GM19438 (cell line): Measurements from ENCODE around the gene DCAKD.

ENCODE experiments used
- ATAC-seq: cut with Tn5 transposase; IDR thresholded peaks from one replicate; pipeline ENCODE4 v1.9.1; 2021; ENCODE audit warnings: low read depth; ENCODE audit not compliant: unreplicated experiment

The DCAKD gene

DNA sequence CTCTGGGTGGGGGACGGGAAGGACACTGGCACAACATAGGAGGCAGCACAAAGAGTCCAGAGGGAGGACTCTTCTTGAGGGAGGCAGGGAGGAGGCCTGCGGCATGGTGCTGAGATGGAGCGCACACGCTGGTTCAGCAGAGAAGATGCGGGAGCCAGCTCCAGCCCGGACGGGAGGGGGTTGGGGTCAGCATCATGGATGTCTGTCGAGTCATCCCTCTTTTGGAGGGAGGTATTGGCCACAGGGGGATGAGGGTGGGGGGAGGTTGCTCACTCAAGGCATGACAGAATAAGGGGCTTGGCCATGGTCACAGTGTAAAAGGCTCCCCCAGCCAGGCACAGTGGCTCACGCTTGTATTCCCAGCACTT is 19.3 kb downstream of the DCAKD start:
- no peak for ATAC-seq

DNA sequence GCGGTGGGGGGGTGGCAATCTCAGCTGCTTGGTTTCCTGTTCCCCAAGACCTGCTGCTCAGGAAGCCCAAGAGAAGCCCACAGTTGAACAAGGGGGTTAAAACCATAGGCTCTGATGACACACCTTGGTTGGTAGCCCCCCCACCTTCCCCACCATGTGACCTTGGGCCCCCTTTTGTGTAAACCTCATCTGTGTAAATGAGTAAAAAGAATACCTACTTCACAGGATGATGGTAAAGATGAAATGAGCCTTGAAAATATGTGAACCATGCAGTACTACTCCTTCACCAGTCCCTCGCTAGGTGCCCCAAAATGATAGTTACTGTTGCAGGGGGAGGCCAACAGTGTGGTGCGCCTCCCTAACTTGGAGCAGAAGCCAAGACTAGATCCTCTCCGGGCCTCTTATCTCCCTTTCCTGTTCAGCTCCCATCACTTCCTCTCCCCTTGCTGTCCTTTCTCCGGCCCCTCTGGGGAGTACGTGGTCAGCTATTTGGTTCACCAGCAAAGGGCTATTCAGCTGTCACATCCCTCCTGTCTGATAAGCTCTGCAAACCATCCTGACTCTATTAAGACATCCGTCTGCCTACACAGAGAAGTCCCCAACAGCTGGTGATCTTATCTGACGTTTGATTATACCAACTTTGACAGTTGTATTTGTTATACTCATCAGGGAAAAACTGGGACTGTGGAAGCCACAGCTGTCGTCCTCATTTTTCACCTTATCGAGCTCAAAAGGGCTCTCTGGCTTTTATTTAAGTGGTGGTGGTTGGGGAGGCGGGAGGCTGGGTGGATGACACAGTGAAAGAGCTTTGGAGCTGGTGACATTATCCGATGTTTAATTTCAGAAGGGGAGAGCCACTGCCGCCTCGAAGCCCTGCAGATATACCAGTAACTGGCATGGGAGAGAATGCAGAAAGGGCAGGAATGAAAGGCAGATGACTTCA is 19.9 kb downstream of the DCAKD start:
- ATAC-seq = no peak

DNA sequence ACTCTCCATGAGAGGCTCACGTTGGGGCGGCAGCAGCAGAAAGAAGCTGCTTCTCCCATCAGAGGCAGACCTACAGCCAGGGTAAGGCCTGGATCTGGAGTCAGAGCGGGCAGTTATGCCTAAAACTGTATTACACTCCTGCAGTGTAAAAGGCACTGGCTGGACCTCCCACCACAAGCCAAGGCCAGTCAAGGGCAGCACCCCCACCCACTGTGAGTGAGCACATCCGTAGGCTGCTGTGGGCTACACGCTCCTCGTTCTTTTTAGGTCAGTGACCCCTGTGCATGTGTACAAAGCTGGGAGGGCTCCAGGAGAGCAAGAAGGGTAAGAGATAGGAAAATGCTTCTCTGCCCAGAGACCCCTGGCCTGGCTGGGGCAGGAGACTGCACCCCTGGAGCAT is 20.7 kb downstream of the DCAKD start:
- no peak for ATAC-seq

DNA sequence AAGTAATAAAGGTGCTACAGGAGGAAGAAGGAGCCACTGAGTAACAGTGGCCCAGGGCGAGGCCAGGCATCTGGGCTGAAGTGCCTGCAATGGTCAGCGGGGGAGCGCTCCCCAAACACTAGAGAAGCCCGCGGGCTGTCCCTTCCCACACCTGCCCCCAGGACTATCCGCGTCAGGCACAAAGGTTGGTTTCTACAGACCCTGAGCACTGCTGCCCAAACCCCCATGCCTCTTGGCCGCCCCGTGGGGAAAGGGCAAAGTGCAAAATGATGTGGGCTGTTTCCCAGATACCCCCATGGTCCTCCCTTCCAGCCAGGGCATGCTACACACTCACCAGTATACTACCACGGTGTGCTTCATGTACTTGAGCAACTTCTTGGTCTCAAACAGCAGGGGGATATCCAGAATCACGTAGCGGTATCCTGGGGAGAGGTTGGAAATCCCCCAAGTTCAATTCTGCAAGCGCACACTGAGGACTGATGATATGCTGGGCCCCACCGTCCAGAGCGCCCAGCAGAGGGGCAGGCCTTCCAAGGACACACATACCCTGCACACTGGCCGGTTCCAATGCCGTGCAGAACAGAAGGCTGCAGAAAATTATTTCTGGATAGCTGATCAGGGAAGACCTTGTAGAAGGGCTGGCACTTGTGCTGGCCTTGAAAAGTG is 21.5 kb downstream of the DCAKD start:
- no peak for ATAC-seq

DNA sequence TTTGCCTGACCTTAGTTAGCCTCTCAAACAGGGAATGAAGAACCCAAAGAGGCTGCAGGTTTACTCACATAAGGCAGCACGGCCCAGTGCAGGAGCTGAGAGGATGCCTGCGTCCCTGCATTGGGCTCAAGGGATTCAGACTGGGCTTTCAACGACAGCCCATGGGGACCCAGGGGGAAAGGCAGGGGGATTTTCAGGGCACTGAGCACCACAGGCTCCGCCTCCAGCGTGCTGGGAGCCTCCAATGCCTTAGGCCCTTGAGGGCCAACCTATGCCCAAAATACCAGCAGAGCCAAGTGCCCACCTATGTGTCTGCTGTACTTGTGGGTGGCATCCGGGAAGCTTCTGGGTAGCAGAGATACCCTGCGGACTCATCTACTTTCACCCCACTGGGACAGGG is 22.3 kb downstream of the DCAKD start:
- ATAC-seq = no peak

DNA sequence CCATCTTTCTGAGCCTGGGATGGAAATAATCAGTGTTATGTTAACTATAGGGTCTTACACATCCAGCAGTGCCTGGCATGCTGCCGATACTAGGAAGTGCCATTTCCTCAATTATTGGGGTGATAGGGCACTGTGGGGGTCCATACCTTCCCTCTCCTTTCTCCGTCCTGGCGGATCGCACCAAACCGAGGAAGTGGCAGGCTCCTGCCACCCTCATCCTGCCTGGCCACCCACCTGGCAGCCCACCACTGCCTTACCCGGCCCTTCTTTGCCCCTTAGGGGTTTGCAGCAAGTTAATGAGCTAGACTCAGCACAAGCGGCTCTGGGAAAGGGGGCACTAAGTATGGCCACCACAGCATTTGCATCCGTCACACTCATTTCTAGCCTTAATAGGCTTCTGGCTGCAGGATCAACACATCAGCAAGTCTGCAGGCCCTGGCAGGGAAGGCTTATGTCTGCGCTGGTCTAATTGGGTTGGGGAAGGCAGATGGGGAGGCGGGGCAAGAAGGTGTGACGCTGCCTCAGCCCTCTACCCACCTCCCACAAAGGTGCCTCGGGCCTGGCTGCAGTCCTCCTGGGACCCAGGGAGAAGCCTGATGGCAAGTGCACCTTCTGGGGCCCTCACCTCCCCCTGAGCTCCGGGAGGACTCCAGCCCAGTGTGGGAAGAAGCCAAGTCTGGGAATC is 28.6 kb downstream of the DCAKD start:
- no peak for ATAC-seq

DNA sequence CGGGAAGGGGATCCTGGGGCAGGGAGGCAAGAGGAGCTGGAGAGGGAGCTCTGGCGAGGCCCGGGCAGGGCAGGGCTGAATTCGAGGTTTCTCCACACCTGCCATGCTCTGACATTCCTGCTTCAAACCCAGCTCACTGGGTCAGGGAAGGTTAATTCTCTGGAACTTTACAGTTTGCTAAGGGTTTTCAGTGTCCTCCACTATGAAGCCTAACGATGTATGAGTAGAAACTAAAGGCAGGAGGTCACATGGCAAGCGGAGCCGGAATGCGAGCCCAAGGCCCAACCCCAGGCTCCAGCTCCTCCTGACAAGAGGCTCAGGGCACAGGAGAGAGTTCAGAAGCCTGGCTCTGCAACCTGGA is 29.2 kb downstream of the DCAKD start:
- no peak for ATAC-seq

DNA sequence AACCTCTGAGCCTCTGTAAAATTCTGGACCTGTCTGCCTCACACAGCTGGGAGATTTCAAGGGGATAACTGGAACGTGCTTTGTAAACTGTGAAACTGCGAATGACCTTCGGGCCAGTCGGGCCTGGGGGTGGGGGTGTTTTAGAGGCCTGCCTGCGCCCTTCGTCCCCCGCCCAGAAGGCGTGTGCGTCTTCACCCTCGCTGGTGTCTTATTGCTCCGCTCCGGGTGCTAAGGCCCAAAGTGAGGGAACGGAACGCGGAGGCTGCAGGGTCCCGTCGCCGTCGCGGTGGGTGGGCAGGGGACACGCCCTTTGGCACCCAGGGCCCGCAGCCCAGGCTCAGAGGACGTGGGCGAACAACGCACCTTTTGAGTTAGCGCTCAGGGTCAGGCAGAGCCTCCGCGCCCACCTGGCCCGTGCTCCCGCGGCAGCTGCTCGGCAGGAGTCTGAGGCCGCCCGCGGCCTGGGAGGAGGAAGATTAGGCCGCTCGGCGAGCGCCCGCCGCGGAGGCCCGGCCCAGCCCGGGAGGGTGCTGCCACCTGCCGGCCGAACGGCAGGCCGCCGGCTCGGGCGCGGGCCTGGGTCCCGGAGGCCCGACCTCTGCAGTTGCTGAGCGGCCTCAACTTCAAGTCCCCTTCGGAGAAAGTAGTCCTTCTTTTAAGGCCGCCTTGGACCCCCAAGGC is 29.7 kb downstream of the DCAKD start:
- no peak for ATAC-seq

DNA sequence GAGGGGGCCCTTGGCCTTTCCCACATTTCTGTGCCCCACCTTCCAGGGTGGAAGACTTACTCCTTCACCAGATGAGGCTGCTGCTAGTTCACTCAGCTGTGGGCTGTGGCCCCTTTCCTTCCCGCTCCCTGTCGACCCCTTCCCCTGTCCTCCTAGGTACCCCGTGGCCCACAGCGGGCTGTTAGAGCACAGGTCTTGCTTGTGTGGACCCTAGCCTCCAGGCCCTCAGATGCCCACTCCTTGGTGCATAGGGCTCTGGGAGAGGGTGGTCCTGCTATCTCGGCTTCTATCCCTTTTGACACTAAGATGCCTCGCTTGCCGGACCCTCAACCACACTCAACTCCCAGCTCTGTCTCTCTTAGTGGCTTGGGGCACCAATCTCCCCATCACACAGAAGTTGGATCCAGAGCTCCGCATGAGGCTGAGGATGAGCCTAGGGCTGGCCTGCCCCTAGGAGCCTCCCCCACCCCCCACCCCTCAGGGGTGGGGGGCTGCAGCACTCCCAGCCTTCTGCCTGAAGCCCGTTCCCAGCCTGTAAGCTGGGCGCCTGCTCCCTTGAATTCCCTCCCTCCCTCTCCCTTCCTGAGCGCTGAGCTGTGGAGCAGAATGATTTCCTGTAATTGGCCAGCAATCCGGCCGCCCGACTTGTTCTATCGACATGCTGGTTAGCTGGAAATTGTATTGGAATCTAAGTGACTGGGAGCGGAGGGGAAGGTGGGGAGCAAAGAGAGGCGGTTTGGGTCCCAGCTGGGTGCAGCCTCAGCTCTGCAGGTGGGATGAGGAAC is 30.9 kb downstream of the DCAKD start:
- ATAC-seq = no peak

DNA sequence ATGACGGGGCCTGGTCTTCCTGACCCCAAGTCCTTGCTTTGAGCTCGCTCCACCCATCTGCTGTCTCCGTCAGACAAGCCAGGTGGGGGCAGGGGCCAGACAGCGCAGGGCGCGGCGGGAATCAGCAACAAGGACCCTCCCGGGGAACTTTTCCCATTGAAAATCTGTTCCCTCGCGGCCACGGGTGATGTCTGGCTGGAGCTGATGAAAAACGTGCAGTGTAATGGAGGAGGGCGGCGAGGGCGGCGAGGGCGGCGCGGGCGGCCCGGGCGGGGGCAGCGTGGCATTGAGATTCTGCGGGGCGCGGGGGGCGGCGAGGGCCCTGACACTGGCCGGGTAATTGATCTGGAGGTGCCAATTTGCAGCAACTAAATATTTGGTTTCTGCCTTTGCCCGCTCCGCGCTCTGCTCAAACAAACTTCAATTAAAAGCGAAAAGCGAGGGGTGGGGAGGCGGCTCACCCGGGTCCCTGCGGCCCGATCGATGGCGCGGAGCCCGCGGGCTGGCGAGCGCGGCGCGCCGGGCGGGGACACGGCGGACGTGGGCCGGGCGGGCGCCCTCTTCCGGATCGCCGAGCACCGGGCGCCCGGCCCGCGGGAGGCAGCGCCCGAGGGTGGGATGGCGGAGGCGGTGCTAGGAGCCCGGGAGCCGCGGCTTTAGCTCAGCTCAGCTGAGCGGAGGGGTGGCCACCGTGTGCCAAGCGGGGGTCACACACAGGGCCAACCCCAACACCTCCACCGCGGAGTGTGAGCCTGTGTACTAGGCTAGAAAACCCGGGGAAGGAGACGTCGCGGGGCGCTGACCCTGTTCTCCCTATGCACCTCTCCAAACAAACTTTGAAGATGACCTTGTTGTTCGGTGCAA is 32.4 kb downstream of the DCAKD start:
- no peak for ATAC-seq

DNA sequence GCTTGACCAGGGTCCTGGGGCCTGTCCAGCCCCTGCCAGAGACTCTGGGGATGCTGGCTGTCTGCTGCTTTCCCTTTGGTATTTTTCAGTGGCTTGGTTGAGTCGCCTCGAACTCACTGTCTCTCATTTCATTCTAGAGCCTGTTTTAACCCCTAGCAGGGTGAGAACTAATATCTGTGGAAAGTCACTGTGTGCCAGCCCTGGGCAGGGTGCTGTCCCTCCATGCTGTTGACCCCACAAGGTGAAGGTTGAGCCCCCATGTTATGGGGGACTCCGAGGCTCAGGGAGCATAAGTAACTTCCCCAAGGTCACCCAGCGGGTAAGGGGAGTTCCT is 33.0 kb downstream of the DCAKD start:
- no peak for ATAC-seq

DNA sequence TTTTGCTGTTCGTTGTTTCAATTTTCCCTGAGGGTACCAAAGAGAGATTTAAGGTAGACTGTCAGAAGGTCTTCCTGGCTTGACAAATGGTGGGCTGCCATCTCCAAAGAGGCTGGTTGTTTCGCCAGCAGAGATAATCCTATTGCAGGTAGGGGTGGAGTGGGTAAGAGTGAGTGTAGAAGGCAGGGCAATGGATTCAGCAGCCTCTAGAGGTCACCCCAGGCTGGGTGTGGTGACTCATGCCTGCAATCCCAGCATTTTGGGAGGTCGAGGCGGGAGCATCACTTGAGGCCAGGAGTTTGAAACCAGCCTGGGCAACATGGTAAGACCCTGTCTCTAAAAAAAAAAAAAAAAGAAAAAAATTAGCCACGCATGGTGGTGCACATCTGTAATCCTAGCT is 34.6 kb downstream of the DCAKD start:
- no peak for ATAC-seq

DNA sequence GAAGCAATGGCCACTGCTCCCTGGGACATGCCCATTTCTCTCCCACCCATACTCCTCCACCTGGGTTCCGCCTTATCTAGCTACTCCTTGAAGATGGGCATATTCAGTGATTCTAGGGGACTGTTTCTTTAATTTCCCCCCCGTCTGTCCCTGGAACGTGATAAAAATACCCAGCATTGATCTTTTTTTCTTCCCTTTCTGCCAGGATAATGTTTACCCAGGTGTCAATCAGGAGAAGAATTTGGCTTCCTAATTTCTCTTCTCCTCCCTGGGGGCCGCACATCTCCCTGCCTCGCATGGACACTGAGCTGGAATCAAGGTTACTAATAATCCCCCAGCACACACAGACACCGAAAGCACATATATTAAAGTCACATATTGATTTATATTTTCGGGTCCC is 35.2 kb downstream of the DCAKD start:
- ATAC-seq = no peak

DNA sequence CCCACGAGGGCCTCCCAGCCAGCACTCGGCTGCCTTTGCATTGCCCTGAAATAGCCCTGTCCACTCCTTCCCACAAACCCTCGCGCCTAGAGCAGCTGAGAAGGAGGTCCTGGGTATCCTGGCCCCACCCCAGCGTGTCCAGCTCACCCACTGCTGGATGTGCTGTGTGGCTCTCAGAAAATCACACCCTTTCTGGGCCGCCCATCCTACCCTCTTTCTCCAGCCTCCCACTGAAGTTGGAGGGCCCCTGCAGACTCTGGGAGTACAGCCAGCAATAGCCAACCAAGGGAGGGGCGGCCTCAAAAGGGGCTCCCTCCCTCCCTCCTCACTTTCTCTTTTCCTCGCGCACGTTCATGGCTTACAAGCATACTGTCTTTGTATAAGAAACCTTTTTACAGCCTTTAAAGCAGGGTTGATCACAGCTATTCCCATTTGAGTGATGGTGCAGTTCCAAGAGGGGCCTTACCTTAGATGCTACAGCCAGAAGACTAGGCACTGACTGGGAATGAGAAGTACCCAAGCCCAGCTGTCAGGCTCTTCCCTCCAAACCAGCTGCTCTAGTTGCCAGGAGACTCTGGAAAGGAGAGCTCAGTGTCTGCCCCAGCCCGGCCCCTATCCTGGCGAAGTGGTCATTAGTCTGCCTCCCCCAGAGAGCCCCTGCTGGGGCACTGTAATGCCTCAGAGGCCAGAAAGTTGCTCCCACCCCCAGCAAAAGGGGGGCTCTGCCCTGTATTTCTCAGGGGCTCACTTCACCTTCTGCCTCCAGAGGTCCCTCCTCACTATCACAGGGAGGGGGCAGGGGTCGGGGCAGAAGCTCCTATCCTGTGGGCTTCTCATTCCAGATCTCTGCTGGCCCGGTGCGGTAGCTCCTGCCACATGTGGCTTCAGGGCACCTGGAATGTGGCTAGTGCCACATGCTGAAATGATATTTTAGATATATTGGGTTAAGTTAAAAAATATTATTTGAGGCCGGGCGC is 38.1 kb downstream of the DCAKD start:
- ATAC-seq = no peak

DNA sequence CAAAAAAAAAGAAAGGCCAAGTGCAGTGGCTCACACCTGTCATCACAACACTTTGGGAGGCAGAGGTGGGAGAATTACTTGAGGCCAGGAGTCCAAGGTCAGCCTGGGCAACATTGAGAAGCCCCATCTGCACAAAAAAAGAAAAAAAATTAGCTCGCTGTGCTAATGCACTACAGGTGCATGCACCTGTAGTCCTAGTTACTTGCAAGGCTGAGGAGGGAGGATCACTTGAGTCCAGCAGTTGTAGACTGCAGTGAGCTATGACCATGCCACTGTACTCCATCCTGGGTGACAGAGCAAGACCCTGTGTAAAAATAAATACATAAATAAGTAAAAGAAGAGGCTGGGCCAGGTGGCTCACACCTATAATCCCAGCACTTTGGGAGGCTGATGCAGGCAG is 39.7 kb downstream of the DCAKD start:
- ATAC-seq = no peak

DNA sequence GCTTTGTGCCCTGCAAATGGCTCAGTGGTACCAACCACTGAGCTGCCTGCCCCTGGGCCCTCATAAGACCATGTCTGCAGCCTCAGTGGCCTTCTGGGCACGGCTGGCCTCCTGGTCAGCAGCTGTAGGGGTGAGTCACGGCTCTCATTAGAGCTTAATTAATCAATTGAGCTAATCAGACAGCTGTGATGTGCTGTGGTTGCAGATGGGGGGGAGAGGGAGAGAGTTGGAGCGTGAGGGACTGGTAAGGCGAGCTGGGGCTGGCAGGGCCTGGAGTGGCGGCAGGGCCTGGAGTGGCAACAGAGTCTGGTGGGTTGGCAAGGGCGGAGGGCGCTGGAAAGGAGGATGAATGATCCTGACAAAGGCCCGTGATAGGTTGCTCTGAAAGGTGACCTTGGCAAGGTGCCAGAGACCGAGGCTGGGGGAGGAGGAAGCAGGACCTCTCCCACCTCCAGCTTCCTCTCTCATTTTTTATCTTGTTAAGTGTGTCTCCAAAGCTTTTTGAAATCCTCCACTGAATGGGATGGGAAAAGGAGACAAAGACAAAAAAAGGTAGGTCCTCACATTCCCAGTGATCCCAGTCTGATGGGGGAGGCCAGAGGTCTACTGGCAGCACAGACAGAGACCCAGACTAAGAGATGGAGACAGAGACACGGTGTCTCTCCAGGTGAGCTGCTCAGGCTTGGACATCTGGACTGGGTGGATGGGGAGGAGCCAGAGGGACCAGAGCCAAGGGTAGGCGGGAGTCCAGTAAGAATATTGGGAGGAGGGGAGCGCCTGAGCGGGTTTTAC is 41.6 kb downstream of the DCAKD start:
- ATAC-seq = no peak

DNA sequence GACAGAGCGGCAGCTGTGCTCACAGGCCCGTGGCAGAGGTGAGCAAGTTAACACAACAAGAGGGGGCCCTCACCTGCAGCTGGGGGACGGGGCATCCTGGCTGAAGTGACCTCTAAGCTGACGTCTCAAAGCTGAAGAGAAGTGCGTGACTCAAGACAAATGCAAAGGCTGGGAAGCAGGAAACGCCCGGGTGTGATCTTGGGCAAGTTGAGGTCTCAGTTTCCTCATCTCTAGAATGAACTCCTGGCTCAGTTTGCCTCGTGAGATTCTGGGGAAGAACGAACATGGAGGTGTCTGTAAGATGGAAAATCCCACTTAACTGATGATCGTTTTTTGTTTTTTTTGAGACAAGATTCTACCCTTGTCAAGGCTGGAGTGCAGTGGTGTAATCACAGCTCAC is 43.2 kb downstream of the DCAKD start:
- no peak for ATAC-seq
